GM19397 (cell line): ENCODE results near the gene TMEM144.
"Not testable (repeated sequence)": the region's sequence is repeated elsewhere in the genome, so short reads cannot be mapped to it uniquely, and the experiment has no call there.

ENCODE experiments used
- ATAC-seq: cut with Tn5 transposase; IDR thresholded peaks from one replicate; pipeline ENCODE4 v1.9.1; 2021; ENCODE audit warnings: mild to moderate bottlenecking, moderate library complexity; ENCODE audit not compliant: unreplicated experiment

TMEM144 gene

GRCh38 chr4:158190718-158191117 lies 19.6 kb upstream of the TMEM144 start:
- no peak for ATAC-seq

GRCh38 chr4:158192439-158193158 lies 17.7 kb upstream of the TMEM144 start:
- no peak for ATAC-seq

GRCh38 chr4:158193171-158193749 lies 17.0 kb upstream of the TMEM144 start:
- no peak for ATAC-seq

- no peak for ATAC-seq
Measured at GRCh38 chr4:158195297-158195696, 15.0 kb upstream of the TMEM144 start.

GRCh38 chr4:158197194-158197776 lies 13.0 kb upstream of the TMEM144 start:
- ATAC-seq, result no peak

GRCh38 chr4:158200214-158200613 lies 10.1 kb upstream of the TMEM144 start:
- ATAC-seq, result no peak

- no peak for ATAC-seq
Measured at GRCh38 chr4:158201322-158201721, 9.0 kb upstream of the TMEM144 start.

- no peak for ATAC-seq
Measured at GRCh38 chr4:158201876-158202275, 8.4 kb upstream of the TMEM144 start.

GRCh38 chr4:158202481-158202880 lies 7.8 kb upstream of the TMEM144 start:
- no peak for ATAC-seq

- no peak for ATAC-seq
Measured at GRCh38 chr4:158203436-158203835, 6.8 kb upstream of the TMEM144 start.

GRCh38 chr4:158203929-158204328 lies 6.4 kb upstream of the TMEM144 start:
- no peak for ATAC-seq

- ATAC-seq, result peak; percentile 59
Measured at GRCh38 chr4:158208963-158209640, 1.2 kb upstream of the TMEM144 start.

- ATAC-seq, result no peak
Measured at GRCh38 chr4:158211222-158211621, 936 bp downstream of the TMEM144 start.

- ATAC-seq, result no peak
Measured at GRCh38 chr4:158213466-158213865, 3.2 kb downstream of the TMEM144 start.

GRCh38 chr4:158214856-158215255 lies 4.6 kb downstream of the TMEM144 start:
- no peak for ATAC-seq

- ATAC-seq, result no peak
Measured at GRCh38 chr4:158217763-158218162, 7.5 kb downstream of the TMEM144 start.

- no peak for ATAC-seq
Measured at GRCh38 chr4:158219623-158220022, 9.3 kb downstream of the TMEM144 start.

- not testable (repeated sequence) for ATAC-seq
Measured at GRCh38 chr4:158224318-158224717, 14.0 kb downstream of the TMEM144 start.

GRCh38 chr4:158224999-158225398 lies 14.7 kb downstream of the TMEM144 start:
- not testable (repeated sequence) for ATAC-seq

GRCh38 chr4:158227880-158228279 lies 17.6 kb downstream of the TMEM144 start:
- ATAC-seq, result not testable (repeated sequence)

GRCh38 chr4:158228399-158228798 lies 18.1 kb downstream of the TMEM144 start:
- not testable (repeated sequence) for ATAC-seq

GRCh38 chr4:158229768-158230167 lies 19.5 kb downstream of the TMEM144 start:
- ATAC-seq, result no peak
